HG03097 (cell line): ENCODE results near the gene ANO8.
"Not testable (repeated sequence)": the region's sequence is repeated elsewhere in the genome, so short reads cannot be mapped to it uniquely, and the experiment has no call there.

Experiments used
- ATAC-seq: cut with Tn5 transposase; IDR thresholded peaks from one replicate; pipeline ENCODE4 v1.9.1; 2021; ENCODE audit not compliant: unreplicated experiment, low FRiP score

ANO8 gene

GRCh38 chr19:17334414-17335409, at the start of gene ANO8:
ANO8 (minus strand) TSS chr19:17334855; CDS start chr19:17334670, 185 bp downstream.
- ATAC-seq: peak; percentile 50

GRCh38 chr19:17380426-17381138, 45.9 kb upstream of the ANO8 start:
- no peak for ATAC-seq

- no peak for ATAC-seq
Observed at GRCh38 chr19:17379221-17379631, 44.6 kb upstream of the ANO8 start.

GRCh38 chr19:17378271-17378670, 43.6 kb upstream of the ANO8 start:
- no peak for ATAC-seq

GRCh38 chr19:17376935-17377600, 42.4 kb upstream of the ANO8 start, which contains the start of gene PLVAP:
PLVAP (minus strand) TSS chr19:17377342; CDS start chr19:17377288, 54 bp downstream.
- no peak for ATAC-seq

- ATAC-seq: no peak
Observed at GRCh38 chr19:17370026-17370587, 35.5 kb upstream of the ANO8 start.

GRCh38 chr19:17365361-17365760, 30.7 kb upstream of the ANO8 start:
- ATAC-seq: no peak

GRCh38 chr19:17363852-17364605, 29.4 kb upstream of the ANO8 start:
- ATAC-seq: not testable (repeated sequence)

GRCh38 chr19:17359905-17360800, 25.5 kb upstream of the ANO8 start:
- no peak for ATAC-seq

- ATAC-seq: no peak
Observed at GRCh38 chr19:17358395-17358794, 23.7 kb upstream of the ANO8 start.

GRCh38 chr19:17357724-17358123, 23.1 kb upstream of the ANO8 start:
- no peak for ATAC-seq

- no peak for ATAC-seq
Observed at GRCh38 chr19:17357078-17357666, 22.5 kb upstream of the ANO8 start.

- ATAC-seq: no peak
Observed at GRCh38 chr19:17353386-17353785, 18.7 kb upstream of the ANO8 start.

- ATAC-seq: no peak
Observed at GRCh38 chr19:17352608-17353280, 18.1 kb upstream of the ANO8 start.

- ATAC-seq: no peak
Observed at GRCh38 chr19:17351815-17352435, 17.3 kb upstream of the ANO8 start.

GRCh38 chr19:17348700-17349099, 14.0 kb upstream of the ANO8 start:
- ATAC-seq: no peak

GRCh38 chr19:17347877-17348276, 13.2 kb upstream of the ANO8 start:
- no peak for ATAC-seq
